ENCODE results near the gene SNX6.

DNA sequence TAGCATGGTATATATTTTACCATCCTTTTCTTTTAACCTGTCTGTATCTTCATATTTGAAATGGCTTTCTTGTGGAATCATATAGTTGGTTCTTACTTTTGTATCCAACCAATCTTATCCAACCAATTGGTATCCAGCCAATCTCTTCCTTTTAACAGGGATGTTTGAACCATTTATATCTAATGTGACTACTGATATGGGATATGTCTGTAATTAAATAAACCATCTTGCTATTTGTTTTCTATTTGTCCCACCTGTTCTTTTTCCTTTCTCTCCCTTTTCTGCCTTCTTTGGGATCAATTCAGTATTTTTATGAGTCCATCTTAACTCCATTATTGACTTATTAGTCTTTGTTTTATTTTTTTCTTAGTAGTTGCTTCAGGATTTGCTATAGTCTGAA is 30.8 kb upstream of the SNX6 start:
- no peak for TF ChIP-seq CTCF (conservative IDR thresholded peaks at IDR 0.05; ENCODE audit: low read depth, low read length)
- TF ChIP-seq EZH2phosphoT487 (IDR thresholded peaks at IDR 0.05; ENCODE audit: borderline replicate concordance, low read length), result no peak
- TF ChIP-seq EZH2 (IDR thresholded peaks at IDR 0.05; ENCODE audit: low read length, unreplicated experiment), result no peak
